Measurements from ENCODE around the gene ADGRD2. TPM values are rescaled to one million over a fixed set of nuclear protein-coding genes. Genes with fewer than 3 reads are reported as not detected.

The ADGRD2 gene
- total RNA-seq, 1 donor from 2014 or later = not detected

DNA sequence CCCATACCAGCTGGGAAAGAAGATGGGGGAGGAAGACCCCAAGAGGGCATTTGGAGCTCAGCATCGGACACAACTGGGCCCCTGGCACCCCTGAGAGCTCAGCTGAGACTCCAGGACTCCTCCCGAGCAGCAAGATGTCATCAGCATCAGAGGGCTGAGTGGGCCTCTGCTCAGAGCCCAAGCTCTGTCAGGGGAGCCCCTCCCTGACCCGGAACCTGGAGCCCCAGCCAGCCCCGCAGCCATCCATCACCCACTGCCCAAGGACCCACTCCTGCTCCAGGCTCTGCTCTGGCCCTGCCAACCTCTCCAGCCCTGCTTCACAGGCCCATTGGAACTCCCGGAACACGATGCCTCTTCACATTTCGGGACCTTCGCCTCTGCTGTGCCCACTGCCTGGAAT is 47.2 kb downstream of the ADGRD2 start:
- H3K27me3 ChIP-seq (ENCODE audit: control insufficient read depth, insufficient read depth, low read length) = peaks cover 13% of the 10 kb centered on the region
- no peak overlapping the region for H3K4me3 ChIP-seq (ENCODE audit: low read depth, low read length)
- no peak for DNase-seq (ENCODE audit: low read depth)
- FAIRE-seq = no peak
- TF ChIP-seq, protein P1, sequence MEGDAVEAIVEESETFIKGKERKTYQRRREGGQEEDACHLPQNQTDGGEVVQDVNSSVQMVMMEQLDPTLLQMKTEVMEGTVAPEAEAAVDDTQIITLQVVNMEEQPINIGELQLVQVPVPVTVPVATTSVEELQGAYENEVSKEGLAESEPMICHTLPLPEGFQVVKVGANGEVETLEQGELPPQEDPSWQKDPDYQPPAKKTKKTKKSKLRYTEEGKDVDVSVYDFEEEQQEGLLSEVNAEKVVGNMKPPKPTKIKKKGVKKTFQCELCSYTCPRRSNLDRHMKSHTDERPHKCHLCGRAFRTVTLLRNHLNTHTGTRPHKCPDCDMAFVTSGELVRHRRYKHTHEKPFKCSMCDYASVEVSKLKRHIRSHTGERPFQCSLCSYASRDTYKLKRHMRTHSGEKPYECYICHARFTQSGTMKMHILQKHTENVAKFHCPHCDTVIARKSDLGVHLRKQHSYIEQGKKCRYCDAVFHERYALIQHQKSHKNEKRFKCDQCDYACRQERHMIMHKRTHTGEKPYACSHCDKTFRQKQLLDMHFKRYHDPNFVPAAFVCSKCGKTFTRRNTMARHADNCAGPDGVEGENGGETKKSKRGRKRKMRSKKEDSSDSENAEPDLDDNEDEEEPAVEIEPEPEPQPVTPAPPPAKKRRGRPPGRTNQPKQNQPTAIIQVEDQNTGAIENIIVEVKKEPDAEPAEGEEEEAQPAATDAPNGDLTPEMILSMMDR (IDR thresholded peaks at IDR 0.05; ENCODE audit: insufficient read depth, low read length, severe bottlenecking) = no peak
- H3K36me3 ChIP-seq (ENCODE audit: control insufficient read depth, insufficient read depth, low read length) = no peaks in the 10 kb centered on the region

- H3K27me3 ChIP-seq (ENCODE audit: control insufficient read depth, insufficient read depth, low read length) = peaks cover 18% of the 10 kb centered on the region
Measured at GRCh38 chr9:124498040-124498439, 47.8 kb downstream of the ADGRD2 start.

DNA sequence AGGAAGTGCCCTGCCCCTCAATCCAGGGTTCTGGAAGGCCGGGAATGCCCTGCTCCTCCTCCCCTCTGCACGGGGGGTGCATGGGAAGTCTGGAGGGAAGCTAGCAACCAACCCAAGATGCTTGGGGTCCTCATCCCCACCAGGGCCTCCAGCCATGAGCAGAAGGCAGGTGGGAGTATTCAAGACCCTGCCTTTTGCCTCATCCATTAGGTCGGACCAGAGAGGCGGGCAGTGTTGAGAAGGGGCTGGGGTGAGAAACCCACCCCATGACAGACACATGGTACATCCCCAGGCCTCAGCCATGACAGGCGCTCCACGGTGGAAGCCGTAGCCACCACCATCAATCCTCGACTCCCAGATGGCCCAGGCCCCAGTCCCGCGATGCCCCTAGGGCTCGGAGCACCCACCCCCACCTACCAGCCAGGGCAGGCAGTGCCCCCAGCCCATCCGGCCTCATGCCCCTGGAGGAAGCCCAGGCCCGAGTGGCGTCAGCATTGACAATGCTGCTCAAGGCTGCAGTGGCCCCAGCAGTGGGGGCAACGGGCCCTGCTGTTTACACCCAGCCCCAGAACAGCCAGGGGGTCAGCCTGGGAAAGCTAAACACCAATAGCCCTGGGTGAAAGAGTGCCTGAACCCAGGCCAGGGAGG is 48.4 kb downstream of the ADGRD2 start:
- DNase-seq (ENCODE audit: low read depth) (no peak), FAIRE-seq (peak; percentile 28)
- Histone ChIP-seq H3K36me3 (ENCODE audit: control insufficient read depth, insufficient read depth, low read length) (no peaks in the 10 kb centered on the region), H3K27me3 (ENCODE audit: control insufficient read depth, insufficient read depth, low read length) (peaks cover 22% of the 10 kb centered on the region), H3K4me3 (ENCODE audit: low read depth, low read length) (no peak overlapping the region)
- TF ChIP-seq, protein P1 (IDR thresholded peaks at IDR 0.05; ENCODE audit: insufficient read depth, low read length, severe bottlenecking) = no peak

More at GRCh38 chr9:124498040-124498439, 47.8 kb downstream of the ADGRD2 start:
- no peaks in the 10 kb centered on the region for H3K36me3 ChIP-seq (ENCODE audit: control insufficient read depth, insufficient read depth, low read length)
- no peak for FAIRE-seq
- TF ChIP-seq, protein P1 (IDR thresholded peaks at IDR 0.05; ENCODE audit: insufficient read depth, low read length, severe bottlenecking) = no peak
- DNase-seq (ENCODE audit: low read depth) = no peak
- no peak overlapping the region for H3K4me3 ChIP-seq (ENCODE audit: low read depth, low read length)

GRCh38 chr9:124499216-124499615 is 49.0 kb downstream of the ADGRD2 start:
- FAIRE-seq (peak; percentile 32), DNase-seq (ENCODE audit: low read depth) (no peak)
- no peak overlapping the region for H3K4me3 ChIP-seq (ENCODE audit: low read depth, low read length)
- H3K27me3 ChIP-seq (ENCODE audit: control insufficient read depth, insufficient read depth, low read length) = peaks cover 28% of the 10 kb centered on the region
- TF ChIP-seq, protein P1 (IDR thresholded peaks at IDR 0.05; ENCODE audit: insufficient read depth, low read length, severe bottlenecking) = no peak
- no peaks in the 10 kb centered on the region for H3K36me3 ChIP-seq (ENCODE audit: control insufficient read depth, insufficient read depth, low read length)

DNA sequence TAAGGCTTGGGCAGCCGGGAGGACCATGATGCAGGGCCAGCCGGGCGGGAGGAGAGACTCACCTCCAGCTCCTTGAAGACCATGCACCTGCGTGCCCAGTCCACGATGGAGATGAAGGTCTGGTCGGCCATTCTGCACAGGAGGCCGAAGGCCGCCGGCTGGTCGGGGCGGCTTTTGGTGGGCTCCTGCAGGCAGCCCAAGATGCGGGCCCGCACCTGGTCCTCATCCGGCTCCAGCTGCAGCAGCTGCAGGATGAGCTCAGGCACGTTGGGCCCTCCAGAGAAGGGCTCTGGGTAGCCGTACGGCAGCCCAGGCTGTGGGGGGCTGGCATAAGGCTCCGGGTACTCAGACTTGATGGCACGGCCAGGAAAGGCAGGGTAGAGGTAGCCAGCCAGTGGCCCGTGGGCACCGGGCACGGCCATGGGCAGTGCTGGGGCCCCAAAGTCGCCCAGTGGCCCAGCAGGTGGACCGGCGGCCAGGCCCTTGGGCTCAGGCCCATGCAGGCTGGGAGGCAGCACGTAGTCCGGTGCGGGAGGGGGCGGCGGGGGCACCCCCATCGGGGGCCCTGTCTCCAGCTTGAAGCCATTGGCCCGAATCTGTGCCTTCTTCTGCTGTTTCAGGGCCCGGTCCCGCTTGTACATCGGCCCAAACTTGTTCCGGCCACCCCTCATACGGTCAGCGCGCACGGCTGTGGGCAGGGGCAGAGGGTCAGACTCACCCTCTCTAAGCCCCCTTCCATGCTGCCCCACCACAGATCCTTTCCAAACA is 50.0 kb downstream of the ADGRD2 start:
- H3K4me3 ChIP-seq (ENCODE audit: low read depth, low read length) = no peak overlapping the region
- H3K27me3 ChIP-seq (ENCODE audit: control insufficient read depth, insufficient read depth, low read length) = peaks cover 32% of the 10 kb centered on the region
- DNase-seq (ENCODE audit: low read depth) (no peak), FAIRE-seq (no peak)
- TF ChIP-seq, protein P1 (IDR thresholded peaks at IDR 0.05; ENCODE audit: insufficient read depth, low read length, severe bottlenecking) = no peak
- no peaks in the 10 kb centered on the region for H3K36me3 ChIP-seq (ENCODE audit: control insufficient read depth, insufficient read depth, low read length)
